Adrenal gland (tissue), 5 donors: ENCODE results near the gene GIPR.

Experiments
- POLR2A ChIP-seq, 2 donors: fragments of 450-650 bp; IDR thresholded peaks; one replicate each; pipeline ENCODE4 v1.6.1; 2017; ENCODE audit warnings: antibody characterized with exemption in 2 of 2, mild to moderate bottlenecking in 2 of 2, moderate library complexity in 1 of 2
- TF ChIP-seq, protein P1 (sequence below), 6 experiments: fragments of 450-650 bp in 4 of 6; fragments of 200-600 bp in 2 of 6; sonication (generic) in 1 of 6; IDR thresholded peaks; 1 replicate in 5 of 6; 2 replicates in 1 of 6; pipeline versions ENCODE4 v1.5.1 to v1.8.0; 2016 to 2021; ENCODE audit warnings: antibody characterized with exemption in 6 of 6, mild to moderate bottlenecking in 2 of 6, moderate library complexity in 1 of 6
- donor health status: DM: no; HTN: no; CAD: no.

DNA sequence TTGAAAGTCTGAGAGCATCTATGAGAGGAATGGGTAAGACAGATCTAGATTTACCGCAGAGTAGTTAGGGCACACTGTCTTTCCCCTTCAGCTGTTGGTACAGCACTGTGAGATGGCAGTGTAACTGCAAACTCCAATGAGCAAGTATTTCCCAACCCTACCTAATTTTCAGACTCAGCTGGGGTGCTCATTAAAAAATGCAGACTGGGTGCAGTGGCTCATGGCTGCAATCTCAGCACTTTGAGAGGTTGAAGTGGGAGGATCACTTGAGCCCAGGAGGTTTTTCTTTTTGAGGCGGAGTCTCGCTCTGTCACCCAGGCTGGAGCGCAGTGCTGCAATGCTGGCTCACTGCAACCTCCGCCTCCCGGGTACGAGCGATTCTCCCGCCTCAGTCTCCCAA, 37.1 kb downstream of the GIPR start:
- TF ChIP-seq, protein P1, sequence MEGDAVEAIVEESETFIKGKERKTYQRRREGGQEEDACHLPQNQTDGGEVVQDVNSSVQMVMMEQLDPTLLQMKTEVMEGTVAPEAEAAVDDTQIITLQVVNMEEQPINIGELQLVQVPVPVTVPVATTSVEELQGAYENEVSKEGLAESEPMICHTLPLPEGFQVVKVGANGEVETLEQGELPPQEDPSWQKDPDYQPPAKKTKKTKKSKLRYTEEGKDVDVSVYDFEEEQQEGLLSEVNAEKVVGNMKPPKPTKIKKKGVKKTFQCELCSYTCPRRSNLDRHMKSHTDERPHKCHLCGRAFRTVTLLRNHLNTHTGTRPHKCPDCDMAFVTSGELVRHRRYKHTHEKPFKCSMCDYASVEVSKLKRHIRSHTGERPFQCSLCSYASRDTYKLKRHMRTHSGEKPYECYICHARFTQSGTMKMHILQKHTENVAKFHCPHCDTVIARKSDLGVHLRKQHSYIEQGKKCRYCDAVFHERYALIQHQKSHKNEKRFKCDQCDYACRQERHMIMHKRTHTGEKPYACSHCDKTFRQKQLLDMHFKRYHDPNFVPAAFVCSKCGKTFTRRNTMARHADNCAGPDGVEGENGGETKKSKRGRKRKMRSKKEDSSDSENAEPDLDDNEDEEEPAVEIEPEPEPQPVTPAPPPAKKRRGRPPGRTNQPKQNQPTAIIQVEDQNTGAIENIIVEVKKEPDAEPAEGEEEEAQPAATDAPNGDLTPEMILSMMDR (IDR thresholded peaks at IDR 0.05), result no peak
- TF ChIP-seq POLR2A (IDR thresholded peaks at IDR 0.05), result no peak
